GM21423 (cell line): ENCODE measurements around the gene NUAK2.
"Not testable (repeated sequence)": the region's sequence is repeated elsewhere in the genome, so short reads cannot be mapped to it uniquely, and the experiment has no call there.

ENCODE experiments used
- ATAC-seq: cut with Tn5 transposase; IDR thresholded peaks from one replicate; pipeline ENCODE4 v1.9.1; 2021; ENCODE audit warnings: mild to moderate bottlenecking, moderate library complexity; ENCODE audit not compliant: unreplicated experiment

The NUAK2 gene

GRCh38 chr1:205300149-205300548, 21.4 kb downstream of the NUAK2 start:
- no peak for ATAC-seq

DNA sequence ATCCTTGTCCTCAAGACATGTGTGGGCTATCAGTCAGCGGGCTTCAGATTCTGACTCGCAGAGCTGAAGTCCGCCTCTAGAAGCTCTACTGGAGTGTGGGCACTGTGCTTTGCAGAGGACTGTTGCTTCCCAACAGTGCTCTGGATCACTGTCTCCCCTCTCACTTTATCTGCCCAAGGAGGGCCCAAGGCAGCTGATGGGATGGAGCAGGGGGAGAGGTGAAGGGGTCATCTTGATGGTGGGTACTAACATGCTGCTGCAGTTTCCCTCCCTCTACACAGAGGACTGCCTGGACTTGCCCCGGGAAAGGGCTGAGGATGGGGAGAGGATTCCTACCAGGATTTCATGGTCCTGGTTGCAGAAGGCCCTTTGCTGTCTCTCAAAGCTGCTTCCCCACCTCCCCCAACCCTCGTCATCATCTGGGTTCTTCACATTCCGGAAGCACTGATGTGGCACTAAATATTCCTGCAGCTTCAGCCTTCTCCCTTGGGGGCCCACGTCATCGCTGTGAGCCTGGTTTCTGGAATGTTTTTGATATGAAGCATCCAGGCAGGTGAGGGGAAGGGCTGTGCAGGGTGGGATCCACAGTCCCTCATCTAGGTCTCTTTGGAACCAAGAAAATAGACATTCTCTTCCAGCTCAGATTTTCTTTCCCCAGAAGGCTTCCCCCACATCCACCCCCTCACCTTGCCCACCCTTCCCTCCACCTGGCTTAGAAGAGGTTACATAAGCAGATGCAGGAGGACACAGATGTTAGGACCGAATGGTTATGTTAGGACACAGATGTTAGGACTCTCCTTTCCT, 23.2 kb downstream of the NUAK2 start:
- ATAC-seq = no peak

DNA sequence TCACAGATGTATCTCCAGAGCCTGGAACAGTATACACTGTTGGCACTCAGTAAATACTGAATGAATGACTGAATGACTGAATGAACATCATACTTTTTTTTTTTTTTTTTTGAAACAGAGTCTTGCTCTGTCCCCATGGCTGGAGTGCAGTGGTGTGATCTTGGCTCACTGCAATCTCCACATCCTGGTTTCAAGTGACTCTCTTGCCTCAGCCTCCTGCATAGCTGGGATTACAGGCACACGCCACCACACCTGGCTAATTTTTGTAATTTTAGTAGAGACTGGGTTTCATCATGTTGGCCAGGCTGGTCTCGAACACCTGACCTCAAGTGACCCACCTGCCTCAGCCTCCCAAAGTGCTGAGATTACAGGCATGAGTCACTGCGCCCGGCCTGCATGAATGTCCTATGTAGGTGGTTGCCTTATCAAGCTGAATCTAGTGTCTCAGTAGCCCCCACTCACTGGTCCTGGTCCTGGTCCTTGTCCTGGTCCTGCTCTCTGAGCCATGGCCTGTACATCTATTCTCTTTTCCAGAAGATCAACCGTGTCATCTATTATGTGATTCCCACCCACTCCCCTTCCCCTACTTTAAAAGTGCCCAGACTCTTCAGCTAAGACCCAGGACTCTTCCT, 23.9 kb downstream of the NUAK2 start:
- ATAC-seq = not testable (repeated sequence)

DNA sequence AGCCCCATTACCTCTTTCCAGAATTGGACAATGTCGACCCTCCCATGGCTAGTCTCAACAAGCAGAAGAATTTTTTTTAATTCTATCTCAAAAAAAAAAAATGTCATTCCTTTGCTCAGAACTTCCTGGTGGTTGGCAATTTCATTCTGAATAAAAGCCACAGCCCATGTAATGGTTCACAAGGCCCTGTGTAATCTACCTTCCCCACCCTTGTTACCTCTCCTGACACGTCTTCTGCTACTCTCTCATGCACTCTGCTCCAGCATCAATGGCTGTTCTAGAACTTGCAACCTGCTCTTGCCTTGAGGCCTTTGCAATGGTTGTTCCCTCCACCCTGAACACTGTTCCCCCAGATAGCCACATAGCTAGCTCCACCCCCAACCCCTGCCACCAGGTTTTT, 25.4 kb downstream of the NUAK2 start:
- no peak for ATAC-seq

DNA sequence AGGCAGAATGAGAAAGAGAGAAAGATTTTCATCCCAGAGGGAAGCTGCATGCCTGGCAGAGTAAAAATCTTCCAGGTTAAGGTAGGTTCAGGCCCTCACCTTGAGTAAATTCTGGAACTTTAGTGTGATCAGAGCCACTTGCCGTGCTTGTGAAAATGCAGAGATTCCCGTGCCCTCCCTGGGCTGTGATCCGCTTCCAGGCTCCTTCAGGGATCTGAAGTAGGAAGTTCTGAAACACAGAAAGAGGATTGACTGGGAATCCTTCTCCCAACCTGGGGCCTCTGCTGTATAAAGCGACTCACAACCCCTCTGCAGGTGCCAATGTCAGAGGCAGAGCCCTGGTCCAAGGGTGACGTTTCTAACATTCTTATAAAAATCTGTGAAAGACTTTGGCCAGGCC, 26.6 kb downstream of the NUAK2 start:
- no peak for ATAC-seq

- ATAC-seq = no peak
Measured at GRCh38 chr1:205294175-205294917, 27.2 kb downstream of the NUAK2 start.

GRCh38 chr1:205293350-205294074, 28.0 kb downstream of the NUAK2 start:
- ATAC-seq = no peak

GRCh38 chr1:205291596-205291995, 29.9 kb downstream of the NUAK2 start:
- no peak for ATAC-seq

DNA sequence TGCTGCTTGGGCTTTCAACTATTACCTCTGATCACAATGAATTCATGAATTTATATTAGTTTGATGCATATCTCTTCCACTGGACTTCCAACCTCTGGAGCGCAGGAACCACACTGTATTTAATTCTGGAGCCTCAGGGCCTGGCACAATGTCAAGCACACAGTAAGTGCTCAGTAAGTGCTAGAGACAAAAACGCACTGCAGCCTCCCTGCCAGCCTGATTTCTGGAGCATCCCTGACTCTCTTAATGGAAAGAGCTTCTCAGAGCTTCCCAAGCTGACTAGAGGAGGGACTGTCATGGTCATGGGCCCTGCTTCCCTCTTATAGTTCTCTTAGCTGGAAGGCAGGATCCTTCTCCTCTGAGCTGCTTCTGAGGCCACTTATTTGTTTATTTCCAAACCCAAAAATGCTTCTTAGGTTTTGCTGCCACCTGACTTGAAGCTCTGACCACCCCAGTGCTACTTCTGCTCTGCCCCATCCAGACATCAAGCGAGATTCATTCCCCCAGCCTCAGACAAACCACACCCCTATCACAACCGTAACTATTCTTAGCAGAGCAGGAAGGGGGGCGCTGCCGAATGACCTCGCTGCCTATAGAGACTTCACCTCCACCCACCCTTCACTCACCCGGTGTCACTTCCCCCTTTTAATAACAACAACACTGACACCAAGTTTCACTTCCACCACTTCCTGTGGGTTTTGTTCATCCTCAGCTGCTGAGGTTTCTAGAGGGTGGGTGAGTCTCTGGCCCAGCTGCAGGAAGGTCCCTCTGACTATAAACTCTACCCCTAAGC, 33.6 kb downstream of the NUAK2 start:
- ATAC-seq = peak; percentile 82

DNA sequence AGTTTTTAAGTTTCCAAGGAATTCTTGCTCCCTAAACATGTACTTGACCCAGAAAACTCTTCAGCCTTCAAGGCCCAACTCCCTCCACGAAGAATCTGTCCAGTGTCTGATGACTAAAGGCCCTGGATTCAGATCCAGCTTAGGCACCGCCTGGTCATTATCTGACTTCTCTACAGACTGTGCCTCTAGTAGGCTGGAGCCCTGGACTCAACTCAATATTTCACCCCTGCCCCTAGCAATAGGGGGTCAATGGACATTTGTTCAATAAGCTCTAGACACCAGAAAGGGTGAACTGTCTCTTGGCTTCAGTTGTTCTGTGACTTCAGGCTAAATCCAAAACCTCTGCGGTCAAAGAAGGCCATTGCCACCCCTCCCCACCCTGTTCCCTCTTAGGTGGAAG, 34.5 kb downstream of the NUAK2 start:
- no peak for ATAC-seq

DNA sequence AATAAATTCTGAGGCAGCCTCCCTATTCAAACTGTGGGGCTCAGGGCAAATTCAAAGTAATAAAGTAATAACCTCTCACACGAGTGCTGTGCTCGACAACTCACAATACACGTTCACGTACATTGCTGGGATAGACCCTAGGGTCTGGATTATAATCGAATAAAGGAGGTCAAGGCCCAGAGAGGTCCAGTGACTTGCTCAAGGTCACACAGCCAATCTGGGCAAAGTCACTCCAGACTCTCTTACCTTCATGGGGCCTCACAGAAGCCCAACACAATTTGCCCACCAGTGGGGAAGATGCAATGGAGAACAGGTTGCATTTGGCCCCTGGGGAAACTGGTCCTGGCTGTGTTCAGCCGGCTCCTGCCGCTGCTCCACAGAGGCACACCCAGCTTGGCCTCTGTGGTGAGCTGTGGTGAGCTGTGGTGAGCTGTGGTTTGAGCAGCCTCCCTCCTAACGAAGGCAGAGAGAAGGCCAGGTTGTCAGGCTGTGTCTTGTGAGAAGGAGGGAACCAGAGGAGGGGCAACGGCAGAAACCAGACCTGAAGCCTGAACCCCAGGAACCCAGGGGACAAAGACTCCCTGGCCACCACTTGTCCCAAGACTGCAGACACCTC, 35.1 kb downstream of the NUAK2 start:
- ATAC-seq = peak; percentile 31

GRCh38 chr1:205285381-205286101, 36.0 kb downstream of the NUAK2 start:
- ATAC-seq = peak; percentile 28

- ATAC-seq = no peak
Measured at GRCh38 chr1:205284420-205285144, 37.0 kb downstream of the NUAK2 start.

DNA sequence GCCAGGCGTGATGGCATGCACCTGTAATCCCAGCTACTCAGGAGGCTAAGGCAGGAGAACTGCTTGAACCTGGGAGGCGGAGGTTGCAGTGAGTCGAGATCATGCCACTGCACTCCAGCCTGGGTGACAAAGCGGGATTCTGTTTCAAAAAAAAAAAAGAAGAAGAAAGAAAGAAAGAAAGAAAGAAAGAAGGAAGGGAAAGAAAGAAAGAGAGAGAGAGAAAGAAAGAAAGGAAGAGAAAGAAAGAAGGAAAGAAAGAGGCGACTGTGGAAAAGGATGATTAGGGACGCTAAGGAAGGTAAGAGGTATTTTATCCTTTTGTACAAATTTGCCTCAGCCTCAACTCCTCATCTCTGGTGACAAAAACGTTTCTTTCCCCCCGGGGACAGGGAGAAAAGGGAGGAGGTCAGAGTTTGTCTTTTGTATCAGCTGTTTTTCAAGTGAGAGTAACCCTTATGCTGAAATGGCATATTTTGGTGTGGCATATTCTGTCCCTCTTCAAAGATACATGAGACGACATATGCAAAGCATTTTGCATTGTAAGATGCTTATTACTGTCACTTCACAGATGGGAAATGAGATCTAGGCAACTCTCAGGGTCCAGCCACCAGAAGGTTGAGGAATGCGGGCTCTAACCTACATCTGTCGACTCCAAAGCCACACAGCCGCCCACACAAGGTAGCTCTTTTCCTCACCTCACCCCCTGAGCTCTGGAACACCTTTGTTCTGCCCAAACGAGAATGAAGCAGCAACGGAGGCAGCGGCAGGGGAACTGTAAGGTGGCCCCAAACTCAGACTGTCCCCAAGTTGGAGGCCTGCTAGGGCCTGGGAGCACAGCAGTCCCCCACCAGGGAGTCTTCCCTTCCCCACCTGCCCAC, 38.0 kb downstream of the NUAK2 start:
- ATAC-seq = no peak

DNA sequence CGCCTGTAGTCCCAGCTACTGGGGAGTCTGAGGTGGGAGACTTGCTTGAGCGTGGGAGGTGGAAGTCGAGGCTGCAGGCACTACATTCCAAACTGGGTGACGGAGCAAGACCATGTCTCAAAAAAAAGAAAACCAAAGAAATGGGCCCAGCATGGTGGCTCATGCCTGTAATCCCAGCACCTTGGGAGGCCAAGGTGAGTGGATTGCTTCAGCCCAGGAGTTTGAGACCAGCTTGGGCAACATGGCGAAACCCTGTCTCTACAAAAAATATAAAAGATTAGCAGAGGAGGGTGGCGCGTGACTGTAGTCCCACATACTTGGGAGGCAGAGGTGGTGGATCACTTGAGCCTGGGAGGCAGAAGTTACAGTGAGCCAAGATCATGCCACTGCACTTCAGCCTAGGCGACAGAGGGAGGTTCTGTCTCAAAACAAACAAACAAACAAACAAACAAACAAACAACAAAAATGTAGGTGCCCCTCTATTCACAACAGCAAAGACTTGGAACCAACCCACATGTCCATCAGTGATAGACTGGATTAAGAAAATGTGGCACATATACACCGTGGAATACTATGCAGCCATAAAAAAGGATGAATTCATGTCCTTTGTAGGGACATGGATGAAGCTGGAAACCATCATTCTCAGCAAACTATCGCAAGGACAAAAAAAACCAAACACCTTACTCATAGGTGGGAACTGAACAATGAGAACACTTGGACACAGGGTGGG, 40.7 kb downstream of the NUAK2 start:
- ATAC-seq = not testable (repeated sequence)

- no peak for ATAC-seq
Measured at GRCh38 chr1:205279986-205280385, 41.6 kb downstream of the NUAK2 start.

DNA sequence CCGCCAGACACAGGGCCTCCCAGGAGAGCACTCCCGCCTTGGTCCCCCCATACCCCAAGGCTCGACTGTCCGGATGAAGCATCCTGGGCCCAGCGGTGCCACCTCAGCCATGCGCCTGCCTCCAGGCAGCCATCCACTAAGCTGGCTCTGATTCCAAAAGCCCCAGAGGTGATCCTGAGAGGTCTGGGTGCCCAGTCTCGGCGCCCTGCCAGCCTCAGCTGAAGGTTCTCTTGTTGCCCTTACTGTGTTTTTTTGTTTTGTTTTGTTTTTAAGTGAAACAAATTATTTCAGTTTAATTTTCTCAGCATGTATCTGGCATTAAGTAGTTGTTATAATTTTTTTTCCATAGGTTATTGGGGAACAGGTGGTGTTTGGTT, 44.9 kb downstream of the NUAK2 start:
- no peak for ATAC-seq
